HG02588 (cell line): ENCODE data around the gene ACKR4.
"Not testable (repeated sequence)": the region's sequence is repeated elsewhere in the genome, so short reads cannot be mapped to it uniquely, and the experiment has no call there.

Experiments used
- ATAC-seq: cut with Tn5 transposase; IDR thresholded peaks from one replicate; pipeline ENCODE4 v1.9.1; 2021; ENCODE audit warnings: mild to moderate bottlenecking, moderate library complexity; ENCODE audit not compliant: unreplicated experiment

The ACKR4 gene

DNA sequence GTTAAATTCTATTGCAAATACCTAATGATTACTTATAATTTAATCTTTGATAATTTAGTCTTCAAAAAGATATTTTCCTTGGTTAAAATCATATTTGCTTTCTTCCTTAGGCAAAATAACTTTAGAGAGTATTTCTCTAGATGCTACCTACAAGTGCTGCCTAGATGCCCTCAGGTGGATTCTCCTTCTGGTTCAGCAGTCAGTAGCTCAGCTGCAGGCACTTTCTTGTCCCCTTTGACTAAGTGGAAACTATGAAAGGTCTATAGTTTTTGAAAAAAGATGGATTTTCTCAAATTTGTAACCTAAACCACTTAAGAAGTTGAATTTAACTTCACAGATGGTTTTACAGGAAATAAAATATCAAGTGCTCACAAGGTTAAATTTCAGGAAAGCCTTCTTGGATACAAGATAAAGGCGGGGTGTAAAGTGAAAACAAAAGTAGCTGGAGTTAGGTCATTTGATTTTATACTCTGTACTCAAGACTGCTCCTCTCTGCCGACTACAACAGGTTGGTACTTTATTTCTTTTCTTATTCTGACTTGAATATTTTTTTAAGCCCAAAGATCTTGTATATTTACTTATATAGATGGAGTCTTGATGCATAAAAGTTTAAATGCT, at the start of gene ACKR4:
Gene ACKR4, plus strand, starts transcription at position 455 of the 618 bp plus-strand sequence. CDS start 3,128 bp downstream, outside the sequence.
- no peak for ATAC-seq

DNA sequence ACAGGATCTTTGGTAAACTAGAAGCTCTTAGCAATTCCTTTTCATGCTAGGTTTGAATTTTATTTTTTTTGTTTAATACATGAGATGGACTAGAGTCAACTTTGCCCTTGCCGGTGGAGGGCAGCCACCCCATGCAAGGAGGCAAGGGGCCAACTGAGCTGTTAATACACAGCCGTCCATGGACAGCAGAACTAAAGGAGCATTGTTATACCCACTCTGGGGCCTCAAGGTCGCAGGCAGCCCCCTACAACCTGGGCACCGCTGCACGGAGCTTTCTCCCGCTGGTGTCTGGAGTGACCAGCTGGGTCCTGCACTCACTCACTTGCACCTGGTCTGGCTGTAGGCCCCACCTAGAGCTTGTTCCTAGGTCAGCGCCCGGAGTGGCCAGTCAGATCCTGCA, 47.9 kb upstream of the ACKR4 start:
- ATAC-seq, result no peak

DNA sequence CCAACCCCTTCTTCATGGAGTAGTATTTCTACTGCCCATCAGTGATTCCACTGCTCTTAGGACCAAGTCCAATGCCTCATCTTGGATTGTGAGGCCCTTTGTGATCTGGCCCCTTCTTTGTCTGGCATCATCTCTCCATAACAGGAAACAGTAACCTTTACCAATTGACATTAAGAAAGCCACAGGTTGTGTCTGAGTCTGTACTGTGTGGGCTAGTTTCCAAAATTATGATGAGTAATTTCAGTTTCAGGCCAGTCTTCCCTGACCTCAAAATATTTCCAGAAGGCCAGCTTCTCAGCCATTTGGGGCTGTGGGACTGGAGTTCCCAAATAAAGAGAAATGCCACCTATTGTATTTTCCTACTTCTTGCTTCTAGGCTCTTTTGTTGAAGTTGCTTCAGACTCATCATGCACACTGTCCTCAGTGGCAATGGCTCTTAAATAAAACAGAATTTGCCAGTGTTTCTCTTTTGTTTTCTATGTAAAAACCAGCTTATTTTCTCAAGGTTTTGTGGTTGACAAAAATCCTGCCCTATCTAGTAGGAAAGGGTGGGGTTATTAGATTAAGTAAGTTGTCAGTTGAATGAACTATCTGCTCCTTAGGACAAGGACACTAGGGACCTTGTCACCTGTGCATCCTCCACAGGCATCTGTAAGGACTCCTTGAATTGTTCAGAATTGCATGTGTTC, 47.0 kb upstream of the ACKR4 start:
- peak; percentile 87 for ATAC-seq

DNA sequence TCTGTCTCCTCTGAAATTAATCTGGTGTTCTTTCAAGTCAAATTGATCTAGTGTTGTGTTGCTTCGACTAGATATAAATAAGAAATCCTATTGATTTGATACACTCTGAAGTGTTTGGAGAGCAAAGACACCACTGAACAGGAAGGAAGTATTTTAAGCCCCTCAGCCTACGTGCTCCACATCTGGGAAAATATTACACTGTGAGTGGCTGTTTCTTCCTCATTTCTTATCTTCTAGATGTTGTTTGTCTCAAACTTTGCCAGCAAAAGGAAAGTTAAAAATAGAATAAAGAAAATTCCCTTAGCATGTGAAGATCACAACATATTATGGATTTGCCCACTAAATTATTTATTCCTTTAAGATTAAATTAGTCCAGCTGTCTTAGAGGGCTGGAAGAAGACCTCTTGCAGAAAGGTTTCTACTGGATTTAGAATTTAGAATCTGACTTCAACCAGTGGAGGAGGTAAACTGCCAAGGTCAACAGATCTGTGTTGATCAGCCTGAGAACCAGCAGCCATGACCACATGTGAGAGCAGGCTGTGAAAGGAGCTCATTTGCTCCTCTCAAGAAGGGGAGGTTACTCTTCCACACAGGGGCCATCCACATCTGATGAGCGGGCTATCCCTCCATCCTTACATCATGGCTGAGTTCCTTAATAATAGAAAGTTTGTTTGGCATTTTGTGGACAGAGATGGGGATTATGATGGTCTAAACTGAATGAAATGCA, 46.3 kb upstream of the ACKR4 start:
- ATAC-seq, result no peak

GRCh38 chr3:132553826-132554225, 43.2 kb upstream of the ACKR4 start:
- ATAC-seq, result no peak

DNA sequence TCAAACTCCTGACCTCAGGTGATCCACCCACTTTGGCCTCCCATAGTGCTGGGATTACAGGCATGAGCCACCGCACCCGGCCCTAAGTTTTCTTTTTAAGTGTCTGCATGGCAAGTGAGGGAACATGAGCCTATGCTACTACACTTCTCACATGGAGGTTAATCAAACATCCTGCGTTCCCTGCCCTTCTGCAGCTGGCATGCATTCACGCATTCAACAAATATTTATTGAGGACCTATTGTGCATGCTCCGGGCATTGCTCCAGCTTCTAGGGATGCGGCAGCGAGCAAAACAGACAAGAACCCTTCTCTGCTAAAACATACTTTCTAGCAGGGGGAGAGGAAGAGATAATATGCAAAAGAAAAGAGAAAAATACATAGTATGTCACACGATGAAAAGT, 42.6 kb upstream of the ACKR4 start:
- no peak for ATAC-seq

DNA sequence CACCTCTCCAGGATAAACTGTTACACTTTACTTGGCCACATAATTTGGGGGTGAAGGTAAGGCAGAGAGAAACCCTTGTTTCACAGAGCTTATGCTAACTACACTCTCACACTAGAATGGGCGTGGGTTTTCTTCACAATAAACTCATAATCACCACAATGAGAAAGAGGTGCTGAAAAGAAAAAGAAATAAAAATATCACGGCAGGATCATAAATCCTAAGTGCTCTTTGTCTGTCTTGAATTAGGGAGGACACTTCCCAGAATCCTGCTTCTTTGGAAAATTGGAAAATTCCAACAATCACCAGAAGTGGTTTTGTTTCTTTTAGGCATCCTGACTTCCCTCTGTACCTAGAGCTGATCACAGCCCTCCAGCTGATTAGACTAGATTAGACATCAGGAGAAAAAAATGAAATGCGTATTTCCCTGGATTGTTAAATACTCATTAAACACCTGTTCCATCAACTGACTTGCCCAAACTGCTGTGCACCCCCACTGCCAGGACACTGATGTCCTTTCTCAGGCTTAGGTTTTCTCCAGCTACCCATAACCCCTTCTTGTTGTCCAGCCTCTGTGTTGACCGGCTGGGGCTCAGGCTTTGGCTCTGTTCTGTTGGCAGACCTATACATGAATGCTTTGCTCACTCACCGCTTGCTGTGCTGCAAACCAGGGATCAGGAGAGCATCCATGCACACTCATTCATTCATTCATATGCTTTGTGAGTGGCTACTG, 41.6 kb upstream of the ACKR4 start:
- no peak for ATAC-seq

GRCh38 chr3:132556036-132556386, 41.1 kb upstream of the ACKR4 start:
- ATAC-seq, result not testable (repeated sequence)

DNA sequence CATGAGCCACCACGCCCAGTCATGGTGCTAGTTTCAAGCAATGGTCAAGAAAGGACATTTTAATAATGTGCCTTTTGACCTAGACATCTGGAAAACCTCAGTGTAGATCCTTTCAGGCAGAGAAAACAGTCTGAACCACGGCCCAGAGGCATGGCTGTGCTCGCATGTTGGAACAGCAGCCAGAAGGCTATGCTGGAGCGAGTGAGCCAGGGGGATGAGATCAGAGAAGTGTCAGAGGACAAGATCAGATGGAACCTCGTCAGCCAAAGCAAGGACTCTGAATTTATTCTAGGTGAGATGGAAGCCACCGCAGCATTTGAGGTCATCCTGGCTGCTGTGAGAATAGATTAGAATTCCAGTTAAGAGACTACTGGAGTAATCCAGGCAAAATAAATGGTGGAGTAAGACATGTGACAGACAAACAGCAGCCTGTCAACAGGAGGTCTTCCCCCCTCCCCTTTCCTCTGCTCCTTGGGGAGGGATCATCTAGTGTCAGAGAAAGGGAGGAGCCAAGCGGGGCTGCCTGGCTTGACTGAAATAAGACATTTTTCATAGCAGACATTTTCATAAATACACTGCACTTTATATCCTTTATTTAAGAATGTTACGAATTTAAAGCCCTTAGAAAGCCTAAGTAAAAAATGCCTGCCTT, 40.4 kb upstream of the ACKR4 start:
- ATAC-seq, result no peak

DNA sequence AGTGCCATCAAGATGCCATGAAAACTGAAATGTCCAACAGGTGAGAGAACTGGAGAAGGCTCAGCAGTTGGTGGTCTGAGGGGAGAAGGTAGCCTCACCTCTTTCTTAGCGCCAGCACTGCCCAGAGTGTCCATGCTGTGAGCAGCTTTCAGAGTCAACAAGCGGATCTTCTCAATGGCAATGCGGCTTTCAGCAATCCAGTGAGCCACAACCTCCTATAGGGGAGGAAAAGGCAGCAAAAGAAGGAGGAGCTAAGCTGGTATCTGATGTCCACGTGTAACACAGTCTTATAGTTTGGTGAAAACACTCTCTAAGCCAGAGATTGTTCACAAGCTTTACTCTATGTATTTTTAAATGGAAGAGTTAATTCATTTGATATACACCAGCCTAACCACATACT, 36.1 kb upstream of the ACKR4 start:
- ATAC-seq, result no peak

GRCh38 chr3:132563420-132564069, 33.5 kb upstream of the ACKR4 start:
- no peak for ATAC-seq

DNA sequence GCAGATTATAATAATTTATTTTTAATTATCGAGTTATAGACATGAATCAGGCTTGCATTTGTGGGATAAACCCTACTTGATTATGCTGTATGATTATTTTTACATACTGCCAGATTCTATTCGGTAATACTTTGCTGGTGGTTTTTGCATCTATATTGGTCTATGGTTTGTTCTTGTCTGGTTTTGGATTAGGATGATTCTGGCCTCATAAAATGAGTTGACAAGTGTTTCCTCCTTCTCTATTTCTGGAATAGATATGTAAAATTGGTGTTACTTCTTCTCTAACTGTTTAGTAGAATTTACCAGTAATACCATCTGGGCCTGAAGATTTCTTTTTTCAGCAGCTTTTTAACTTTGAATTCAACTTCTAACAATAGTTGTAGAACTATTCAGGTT, 33.0 kb upstream of the ACKR4 start:
- no peak for ATAC-seq

DNA sequence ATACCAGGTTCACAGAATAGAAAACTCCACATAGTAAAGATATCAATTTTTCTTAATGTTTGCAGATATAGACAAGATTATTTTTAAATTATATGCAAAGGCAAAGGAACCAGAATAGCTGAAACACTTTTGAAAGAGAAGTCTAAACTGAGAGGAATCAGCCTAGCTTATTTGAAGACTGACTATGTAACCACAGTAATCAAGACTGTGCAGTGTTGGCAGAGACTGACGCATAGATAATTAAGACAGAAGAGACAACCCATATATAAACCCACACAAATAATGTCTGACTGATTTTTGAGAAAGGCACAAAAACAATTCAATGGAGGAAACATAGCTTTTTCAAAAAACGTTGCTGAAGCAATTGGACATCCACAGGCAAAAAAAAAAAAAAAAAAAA, 28.6 kb upstream of the ACKR4 start:
- no peak for ATAC-seq

DNA sequence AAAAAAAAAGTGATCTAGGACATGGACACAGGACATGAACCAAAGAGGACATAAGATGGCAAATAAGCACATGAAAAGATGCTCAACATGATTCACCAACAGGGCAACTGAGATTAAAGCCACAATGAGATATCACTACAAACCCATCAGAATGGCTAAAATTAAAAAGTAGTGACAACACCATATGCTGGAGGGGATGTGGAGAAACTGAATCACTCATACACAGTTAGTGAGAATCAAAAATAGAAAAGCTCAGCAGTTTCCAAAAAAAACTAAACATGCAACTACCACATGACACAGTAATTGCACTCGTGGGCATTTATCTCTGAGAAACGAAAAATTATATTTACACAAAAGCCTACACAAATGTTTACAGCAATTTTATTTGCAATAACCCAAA, 27.9 kb upstream of the ACKR4 start:
- ATAC-seq, result no peak

DNA sequence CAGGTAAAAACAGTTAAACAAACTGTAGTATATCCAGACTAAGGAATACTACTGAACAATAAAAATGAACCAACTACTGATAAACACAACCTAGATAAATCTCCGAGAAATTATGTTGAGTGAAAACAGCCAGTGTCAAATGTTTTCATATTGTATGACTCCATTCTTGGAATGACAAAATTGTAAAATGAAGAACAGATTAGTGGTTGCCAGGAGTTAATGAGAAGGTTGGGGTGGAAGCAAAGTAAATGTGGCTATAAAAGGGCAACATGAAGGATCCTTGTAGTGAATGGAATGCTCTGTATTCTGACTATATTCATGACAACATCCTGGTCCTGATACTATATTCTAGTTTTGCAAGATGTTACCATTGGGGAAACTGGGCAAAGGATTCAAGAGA, 27.5 kb upstream of the ACKR4 start:
- ATAC-seq, result no peak

DNA sequence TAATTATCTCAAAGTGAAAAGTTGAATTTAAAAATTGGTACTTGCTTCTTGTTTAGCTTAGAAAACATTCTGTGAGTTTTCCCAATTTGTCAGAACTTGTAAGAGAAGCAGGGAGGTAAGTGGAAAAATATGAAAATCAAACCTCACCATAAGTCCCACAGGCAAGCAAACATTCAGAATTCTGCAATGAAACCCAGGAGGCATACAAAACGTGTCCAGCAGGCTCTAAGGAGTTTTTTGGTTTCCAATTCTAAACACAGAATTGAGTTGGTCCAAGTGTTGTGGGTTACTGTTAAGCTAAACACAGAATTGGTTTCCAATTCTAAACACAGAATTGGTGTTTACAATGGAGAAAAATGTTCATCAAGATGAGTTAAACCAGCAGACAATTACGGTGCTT, 27.1 kb upstream of the ACKR4 start:
- no peak for ATAC-seq

DNA sequence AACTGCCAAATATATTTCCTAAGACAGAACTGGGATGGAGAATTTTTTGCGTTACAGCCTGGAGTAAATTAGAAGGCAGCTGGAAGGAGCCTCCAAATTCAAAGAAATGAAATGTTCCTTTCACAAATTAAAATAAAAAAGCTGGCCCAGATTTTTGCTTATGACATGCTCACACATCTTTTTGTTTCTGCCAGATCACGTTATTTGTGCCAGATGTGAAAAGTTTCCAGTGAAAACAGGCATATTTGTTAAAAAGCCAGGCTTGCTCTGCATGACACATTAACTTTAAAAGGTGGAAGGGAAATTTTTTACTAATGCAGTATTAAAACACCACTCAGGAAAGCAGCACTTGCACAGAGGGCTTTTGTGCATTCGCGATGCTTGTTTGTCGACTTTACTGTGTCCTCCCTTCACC, 23.3 kb upstream of the ACKR4 start:
- ATAC-seq, result no peak

- ATAC-seq, result no peak
Measured at GRCh38 chr3:132587401-132587800, 9.7 kb upstream of the ACKR4 start.

GRCh38 chr3:132592216-132592615, 4.9 kb upstream of the ACKR4 start:
- ATAC-seq, result no peak

DNA sequence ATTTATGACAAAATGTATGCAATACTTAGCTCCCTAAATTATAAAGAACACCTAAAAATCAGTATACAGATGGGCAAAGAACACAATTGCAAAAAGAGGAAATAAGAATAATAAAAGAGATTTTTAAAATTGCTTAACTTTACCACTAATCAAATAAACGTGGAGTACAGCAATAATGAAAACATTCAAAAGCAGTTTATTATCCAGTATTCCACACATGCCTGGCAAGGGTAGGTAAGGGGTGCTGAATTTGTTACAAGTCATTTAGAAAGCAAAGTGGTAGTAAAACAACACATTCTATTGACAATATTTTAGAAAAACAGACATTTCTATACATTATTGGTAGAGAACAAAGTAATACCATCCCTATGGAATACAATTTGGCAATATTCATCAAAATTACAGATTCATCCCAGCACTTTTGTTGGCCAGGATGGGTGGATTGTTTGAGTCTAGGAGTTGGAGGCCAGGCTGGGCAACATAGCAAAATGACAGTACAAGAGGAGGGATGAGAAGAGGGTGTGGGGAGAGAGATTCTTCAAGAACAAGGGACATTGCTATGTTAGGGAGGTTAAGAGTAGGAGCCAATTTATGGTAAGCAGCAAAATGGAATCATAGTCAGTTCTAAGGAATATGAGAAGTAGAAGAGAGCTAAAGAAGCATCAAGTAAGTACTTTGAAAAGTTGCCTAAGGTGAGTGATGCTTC, 3.7 kb upstream of the ACKR4 start:
- no peak for ATAC-seq
